Measurements from ENCODE around the gene CENPE. TPM values are rescaled to one million over a fixed set of nuclear protein-coding genes. Genes with fewer than 3 reads are reported as not detected.

The CENPE gene
- total RNA-seq, 2 donors from 2014 or later, result 0.16 to 3.0 TPM

GRCh38 chr4:103073792-103074438 is 124.2 kb downstream of the CENPE start:
- Histone ChIP-seq H3K4me3 (no peak overlapping the region), H3K9me3 (no peaks in the 10 kb centered on the region), H3K4me1 (peaks cover 0 to 15% of the 10 kb centered on the region in 2 donors), H3K36me3 (peaks cover 4% of the 10 kb centered on the region), H3K27me3 (no peaks in the 10 kb centered on the region), H3K27ac (no peak overlapping the region)
- DNase-seq (ENCODE audit: low spot score), result no peak
- TF ChIP-seq, protein P1, sequence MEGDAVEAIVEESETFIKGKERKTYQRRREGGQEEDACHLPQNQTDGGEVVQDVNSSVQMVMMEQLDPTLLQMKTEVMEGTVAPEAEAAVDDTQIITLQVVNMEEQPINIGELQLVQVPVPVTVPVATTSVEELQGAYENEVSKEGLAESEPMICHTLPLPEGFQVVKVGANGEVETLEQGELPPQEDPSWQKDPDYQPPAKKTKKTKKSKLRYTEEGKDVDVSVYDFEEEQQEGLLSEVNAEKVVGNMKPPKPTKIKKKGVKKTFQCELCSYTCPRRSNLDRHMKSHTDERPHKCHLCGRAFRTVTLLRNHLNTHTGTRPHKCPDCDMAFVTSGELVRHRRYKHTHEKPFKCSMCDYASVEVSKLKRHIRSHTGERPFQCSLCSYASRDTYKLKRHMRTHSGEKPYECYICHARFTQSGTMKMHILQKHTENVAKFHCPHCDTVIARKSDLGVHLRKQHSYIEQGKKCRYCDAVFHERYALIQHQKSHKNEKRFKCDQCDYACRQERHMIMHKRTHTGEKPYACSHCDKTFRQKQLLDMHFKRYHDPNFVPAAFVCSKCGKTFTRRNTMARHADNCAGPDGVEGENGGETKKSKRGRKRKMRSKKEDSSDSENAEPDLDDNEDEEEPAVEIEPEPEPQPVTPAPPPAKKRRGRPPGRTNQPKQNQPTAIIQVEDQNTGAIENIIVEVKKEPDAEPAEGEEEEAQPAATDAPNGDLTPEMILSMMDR (IDR thresholded peaks at IDR 0.05), result no peak

DNA sequence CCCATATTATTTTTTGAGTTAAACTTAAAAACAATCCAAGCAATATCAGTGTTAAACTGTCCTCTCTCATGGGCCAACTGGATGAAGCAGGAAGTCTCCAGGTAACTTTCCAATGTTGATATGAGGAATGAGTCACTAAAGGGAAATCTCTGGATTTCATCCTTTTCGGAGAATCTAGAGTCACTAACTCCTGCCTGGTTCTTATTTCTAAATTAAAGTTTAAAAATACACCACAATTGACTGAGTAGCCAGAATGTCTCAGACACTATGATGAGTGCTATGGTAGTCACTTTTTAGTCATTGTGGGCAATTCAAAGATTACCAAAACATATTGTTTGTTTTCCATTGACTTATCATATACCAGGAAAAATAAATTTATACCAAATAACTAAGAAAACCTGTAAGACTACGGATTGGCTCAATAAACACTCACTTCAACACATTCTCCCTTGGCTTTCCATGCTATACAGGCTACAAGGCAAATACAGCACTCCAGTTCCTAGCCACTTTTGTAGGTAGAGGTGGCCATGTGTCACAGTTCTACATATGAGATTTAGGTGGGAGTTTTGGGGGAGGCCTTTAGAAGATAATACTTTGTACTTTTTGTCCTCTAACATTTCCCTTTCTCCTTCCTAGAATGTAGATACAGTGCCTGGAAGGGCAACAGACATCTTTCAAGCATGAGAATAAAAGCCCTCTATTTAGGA is 130.1 kb downstream of the CENPE start:
- no peak for DNase-seq (ENCODE audit: low spot score)
- no peak overlapping the region for H3K27ac ChIP-seq
- H3K4me3 ChIP-seq, result no peak overlapping the region
- no peaks in the 10 kb centered on the region for H3K27me3 ChIP-seq
- H3K4me1 ChIP-seq, result no peaks in the 10 kb centered on the region
- TF ChIP-seq, protein P1 (IDR thresholded peaks at IDR 0.05), result no peak
- peaks cover 4% of the 10 kb centered on the region for H3K36me3 ChIP-seq
- H3K9me3 ChIP-seq, result no peaks in the 10 kb centered on the region

DNA sequence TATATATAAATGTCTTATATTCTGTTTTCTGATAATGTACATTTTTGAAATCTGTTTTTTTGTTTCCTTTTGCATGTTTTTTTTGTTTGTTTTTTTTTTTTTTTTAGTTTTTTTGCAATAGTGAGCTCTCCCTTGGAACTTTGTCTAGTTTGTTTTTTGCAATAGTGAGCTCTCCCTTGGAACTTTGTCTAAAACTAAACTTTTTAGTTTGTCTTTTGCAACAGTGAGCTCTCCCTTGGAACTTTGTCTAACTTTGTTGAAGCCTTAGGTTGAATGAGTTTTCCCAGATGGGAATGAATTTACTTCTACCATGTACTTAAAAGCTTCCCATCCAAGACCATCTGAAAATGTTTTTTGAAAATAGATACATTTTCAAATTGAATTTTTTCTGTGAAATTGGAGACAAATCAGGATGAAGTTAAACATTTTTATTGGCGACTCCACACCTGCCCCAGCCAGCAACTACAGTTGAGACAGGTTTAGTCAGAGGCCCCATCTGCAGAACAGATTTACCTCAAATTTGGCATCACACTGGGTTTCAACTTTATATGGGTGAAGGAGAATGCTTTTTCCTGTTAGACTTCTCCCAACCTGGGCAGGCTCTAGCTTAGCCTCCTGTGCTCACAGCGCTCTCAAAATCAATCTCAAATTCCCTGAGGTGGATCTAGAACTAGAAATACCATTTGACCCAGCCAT is 137.5 kb downstream of the CENPE start:
- TF ChIP-seq, protein P1 (IDR thresholded peaks at IDR 0.05), result no peak
- no peak overlapping the region for H3K4me3 ChIP-seq
- H3K9me3 ChIP-seq, result no peaks in the 10 kb centered on the region
- DNase-seq (ENCODE audit: low spot score), result no peak
- no peak overlapping the region for H3K27ac ChIP-seq
- H3K27me3 ChIP-seq, result no peaks in the 10 kb centered on the region
- H3K4me1 ChIP-seq, result no peaks in the 10 kb centered on the region
- H3K36me3 ChIP-seq, result peaks cover 5% of the 10 kb centered on the region

Other genes starting within 250 kb of the CENPE start
- gene SLC9B1, start 178.6 kb downstream of the CENPE start, total RNA-seq, result 1 to 10 TPM in 1 of 2 donors, not detected in 1; 3.3 TPM
- gene SLC9B2, start 121.6 kb downstream of the CENPE start, total RNA-seq, result 1 to 10 TPM; 5.7 to 9.4 TPM
- 10 to 100 TPM; 32.8 to 36.4 TPM for gene BDH2, start 98.5 kb downstream of the CENPE start, total RNA-seq

All from right atrium auricular region (tissue), 2 donors.